ENCODE results near the gene HSPH1.

The HSPH1 gene

GRCh38 chr13:31107109-31107508 lies 54.6 kb downstream of the HSPH1 start:
- Histone ChIP-seq H3K4me1 (ENCODE audit: low read length) (no peaks in the 10 kb centered on the region), H3K9ac (ENCODE audit: low read length) (no peak overlapping the region), H3K9me3 (ENCODE audit: insufficient read depth, low read length) (no peaks in the 10 kb centered on the region), H3K36me3 (replicated peaks; ENCODE audit: low read depth, low read length) (no peaks in the 10 kb centered on the region), H3K27me3 (ENCODE audit: low read depth, low read length) (peaks cover 40% of the 10 kb centered on the region), H4K20me1 (ENCODE audit: insufficient read depth, low read length) (no peaks in the 10 kb centered on the region), H3K4me3 (ENCODE audit: low read length) (no peak overlapping the region), H2AFZ (ENCODE audit: low read depth, low read length) (no peak overlapping the region), H3K79me2 (ENCODE audit: low read length) (no peaks in the 10 kb centered on the region), H3K4me2 (ENCODE audit: low read length) (no peak overlapping the region), H3K27ac (ENCODE audit: low read length) (no peak overlapping the region)
- TF ChIP-seq EZH2phosphoT487 (IDR thresholded peaks at IDR 0.05; ENCODE audit: low read depth) = no peak
- no peak for TF ChIP-seq CTCF (IDR thresholded peaks at IDR 0.05; ENCODE audit: low read depth, low read length)

DNA sequence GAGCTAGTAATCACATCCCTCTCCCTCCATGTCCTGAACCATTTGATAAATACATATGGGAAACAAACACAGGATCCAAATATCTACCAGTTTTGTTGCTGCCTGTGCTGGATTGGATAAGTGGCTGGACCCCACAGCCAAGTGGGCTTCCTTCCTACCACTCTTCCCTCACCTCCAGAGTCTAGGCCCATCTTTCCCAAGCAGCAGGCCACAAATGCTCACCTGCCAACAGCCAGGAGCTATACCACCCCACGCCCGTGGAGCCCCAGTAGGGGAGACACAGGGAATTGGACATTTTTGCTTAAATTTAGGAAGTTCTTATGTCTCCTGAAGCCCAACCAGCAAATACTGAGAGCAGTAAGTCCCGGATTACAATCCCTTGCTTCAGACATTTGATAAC lies 55.8 kb downstream of the HSPH1 start:
- H4K20me1 ChIP-seq (ENCODE audit: insufficient read depth, low read length) = no peaks in the 10 kb centered on the region
- TF ChIP-seq CTCF (IDR thresholded peaks at IDR 0.05; ENCODE audit: low read depth, low read length) = no peak
- TF ChIP-seq EZH2phosphoT487 (IDR thresholded peaks at IDR 0.05; ENCODE audit: low read depth) = no peak

DNA sequence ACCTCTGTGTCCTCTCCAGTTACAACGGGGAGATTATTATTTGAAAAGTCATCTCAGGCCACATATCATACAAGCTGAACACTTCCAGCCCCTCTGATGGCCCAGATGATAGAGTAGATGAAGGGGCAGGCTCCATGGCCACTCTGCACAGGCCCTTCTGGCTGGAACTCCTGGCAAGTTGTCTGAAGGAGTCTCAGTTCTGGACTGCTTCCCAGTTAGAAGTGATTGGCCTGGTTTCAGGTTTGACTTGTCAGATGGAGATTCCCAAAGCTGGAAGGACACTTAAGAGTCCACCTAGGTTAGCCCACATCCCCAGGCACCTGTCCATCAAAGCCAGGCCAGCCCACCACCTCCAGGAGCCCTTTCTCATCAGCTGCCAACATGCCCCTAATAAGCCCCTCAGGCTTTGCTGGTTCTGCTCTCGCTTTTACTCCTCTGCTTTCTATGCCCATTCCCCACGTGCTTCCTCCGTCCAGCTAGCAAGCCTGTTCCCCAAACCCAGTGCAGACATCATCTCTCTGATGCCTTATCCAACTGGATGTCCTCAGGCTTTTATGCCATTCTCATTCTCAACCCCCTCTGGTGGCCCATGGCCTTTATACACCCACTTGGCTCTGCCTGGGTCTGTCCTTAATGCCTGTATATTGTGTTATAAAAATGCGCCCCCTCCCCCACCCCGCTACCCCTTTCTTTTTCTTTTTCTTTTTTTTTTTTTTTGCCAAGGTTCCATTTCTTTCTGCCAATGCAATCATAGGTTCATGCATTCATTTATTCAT lies 56.5 kb downstream of the HSPH1 start:
- Histone ChIP-seq H2AFZ (ENCODE audit: low read depth, low read length) (no peak overlapping the region), H3K36me3 (replicated peaks; ENCODE audit: low read depth, low read length) (no peaks in the 10 kb centered on the region), H3K4me1 (ENCODE audit: low read length) (no peaks in the 10 kb centered on the region), H3K9ac (ENCODE audit: low read length) (no peak overlapping the region), H3K27ac (ENCODE audit: low read length) (no peak overlapping the region), H4K20me1 (ENCODE audit: insufficient read depth, low read length) (no peaks in the 10 kb centered on the region), H3K4me3 (ENCODE audit: low read length) (no peak overlapping the region), H3K4me2 (ENCODE audit: low read length) (no peak overlapping the region), H3K27me3 (ENCODE audit: low read depth, low read length) (peaks cover 54% of the 10 kb centered on the region), H3K9me3 (ENCODE audit: insufficient read depth, low read length) (no peaks in the 10 kb centered on the region), H3K79me2 (ENCODE audit: low read length) (no peaks in the 10 kb centered on the region)
- TF ChIP-seq CTCF (IDR thresholded peaks at IDR 0.05; ENCODE audit: low read depth, low read length) = peak; percentile 7; the same call in 1 of the 2 replicates
- TF ChIP-seq EZH2phosphoT487 (IDR thresholded peaks at IDR 0.05; ENCODE audit: low read depth) = no peak

More for the DNA sequence above, 55.8 kb downstream of the HSPH1 start:
- Histone ChIP-seq H3K9me3 (ENCODE audit: insufficient read depth, low read length) (no peaks in the 10 kb centered on the region), H2AFZ (ENCODE audit: low read depth, low read length) (no peak overlapping the region), H3K27ac (ENCODE audit: low read length) (no peak overlapping the region), H3K9ac (ENCODE audit: low read length) (no peak overlapping the region), H3K4me3 (ENCODE audit: low read length) (no peak overlapping the region), H3K36me3 (replicated peaks; ENCODE audit: low read depth, low read length) (no peaks in the 10 kb centered on the region), H3K79me2 (ENCODE audit: low read length) (no peaks in the 10 kb centered on the region), H3K4me1 (ENCODE audit: low read length) (no peaks in the 10 kb centered on the region), H3K4me2 (ENCODE audit: low read length) (no peak overlapping the region), H3K27me3 (ENCODE audit: low read depth, low read length) (peaks cover 49% of the 10 kb centered on the region)

DNA sequence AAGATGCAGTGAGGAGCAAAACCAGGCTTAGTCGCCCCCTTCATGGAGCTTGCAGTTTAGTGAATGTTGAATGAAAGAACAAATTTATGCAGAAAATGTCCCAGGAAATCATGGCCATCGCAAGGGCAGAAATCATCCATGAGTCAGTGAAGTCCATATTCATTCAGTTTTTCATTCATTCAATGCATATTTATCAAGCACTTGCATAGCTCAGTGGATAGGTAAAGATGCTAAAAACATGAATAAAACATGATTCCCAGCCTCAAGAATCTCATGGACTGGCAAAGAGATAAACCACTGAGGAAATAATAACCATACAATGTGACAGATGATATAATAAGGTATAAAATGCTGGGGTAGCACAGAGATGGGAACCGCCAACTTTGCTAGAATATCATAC lies 58.8 kb downstream of the HSPH1 start:
- Histone ChIP-seq H3K4me3 (ENCODE audit: low read length) (no peak overlapping the region), H3K4me2 (ENCODE audit: low read length) (no peak overlapping the region), H3K4me1 (ENCODE audit: low read length) (no peaks in the 10 kb centered on the region), H4K20me1 (ENCODE audit: insufficient read depth, low read length) (no peaks in the 10 kb centered on the region), H3K36me3 (replicated peaks; ENCODE audit: low read depth, low read length) (no peaks in the 10 kb centered on the region), H3K79me2 (ENCODE audit: low read length) (no peaks in the 10 kb centered on the region), H3K9me3 (ENCODE audit: insufficient read depth, low read length) (no peaks in the 10 kb centered on the region), H3K27me3 (ENCODE audit: low read depth, low read length) (peaks cover 67% of the 10 kb centered on the region), H3K9ac (ENCODE audit: low read length) (no peak overlapping the region), H2AFZ (ENCODE audit: low read depth, low read length) (no peak overlapping the region), H3K27ac (ENCODE audit: low read length) (no peak overlapping the region)
- TF ChIP-seq EZH2phosphoT487 (IDR thresholded peaks at IDR 0.05; ENCODE audit: low read depth) (no peak), CTCF (IDR thresholded peaks at IDR 0.05; ENCODE audit: low read depth, low read length) (no peak)

All from OCI-LY3 (cell line).